Lower leg skin (tissue), 4 donors: ENCODE data around the gene MLC1. TPM values are rescaled to one million over a fixed set of nuclear protein-coding genes. Genes with fewer than 3 reads are reported as not detected.

ENCODE experiments used
- DNase-seq, 2 donors: peaks; one replicate each; pipeline ENCODE4 v3.0.0-alpha.2; 2019; ENCODE audit warnings: low spot score in 2 of 2
- H3K4me3 ChIP-seq: fragments of 200-600 bp; sonication (generic); 2 replicates; pipeline ENCODE4 v1.5.1; 2017; ENCODE audit warnings: mild to moderate bottlenecking, low read depth; ENCODE audit not compliant: poor library complexity, severe bottlenecking
- POLR2A ChIP-seq, 2 donors: fragments of 450-650 bp; IDR thresholded peaks; one replicate each; pipeline ENCODE4 v1.6.1; 2016 to 2017; ENCODE audit warnings: antibody characterized with exemption in 2 of 2, mild to moderate bottlenecking in 1 of 2, moderate library complexity in 1 of 2
- WGBS, 2 donors: methylation state at CpG; one replicate each; pipeline ENCODE4 v1.1.5; 2018; 5-methylcytosine and 5-hydroxymethylcytosine counted together
- intact Hi-C: fragments of 100-400 bp; cut with DNase I; formaldehyde crosslinking; loops from one replicate; pipeline ENCODE4 v1.15.0; 2023; ENCODE audit warnings: low total_unique reads
- total RNA-seq, 4 donors: library from RNA; depleted of rRNA; stranded (reverse); fragments of >200 nt; gene quantifications; one replicate each; pipeline ENCODE4 v1.1.0, GENCODE V29; 2016
- TF ChIP-seq, protein P1 (sequence below), 3 donors: fragments of 450-650 bp; IDR thresholded peaks; one replicate each; pipeline ENCODE4 v1.5.1; 2016; ENCODE audit warnings: antibody characterized with exemption in 3 of 3, mild to moderate bottlenecking in 3 of 3, moderate library complexity in 2 of 3

Gene MLC1
- total RNA-seq, 4 donors from 2014 or later: 0.15 to 2.1 (median 1.0) TPM

DNA sequence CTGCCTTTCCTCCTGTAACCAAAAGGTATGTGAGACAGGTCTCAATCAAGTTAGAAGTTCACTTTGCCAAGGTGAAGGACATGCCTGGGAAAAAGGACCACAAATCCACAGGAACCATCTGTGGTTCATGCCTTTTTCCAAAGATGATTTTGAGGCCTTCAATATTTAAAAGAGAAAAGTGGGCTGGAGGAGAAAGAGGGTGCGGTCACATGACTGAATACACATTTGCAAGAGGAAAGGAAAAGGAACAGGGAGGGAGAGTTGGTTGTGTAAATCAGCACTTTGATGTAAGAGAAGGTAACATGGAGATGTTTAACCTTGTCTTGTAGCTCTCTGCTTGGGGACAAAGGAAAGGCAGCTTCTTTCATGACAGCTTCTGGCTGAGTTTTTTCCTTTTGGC lies 25.8 kb upstream of the MLC1 start:
- WGBS, 2 donors: 89 to 93% methylated on average over 1 of the region's 1 CpG
- intact Hi-C loops: no loop called here
- H3K4me3 ChIP-seq: no peak overlapping the region
- DNase-seq: no peak
- TF ChIP-seq POLR2A (IDR thresholded peaks at IDR 0.05): no peak
- TF ChIP-seq, protein P1, sequence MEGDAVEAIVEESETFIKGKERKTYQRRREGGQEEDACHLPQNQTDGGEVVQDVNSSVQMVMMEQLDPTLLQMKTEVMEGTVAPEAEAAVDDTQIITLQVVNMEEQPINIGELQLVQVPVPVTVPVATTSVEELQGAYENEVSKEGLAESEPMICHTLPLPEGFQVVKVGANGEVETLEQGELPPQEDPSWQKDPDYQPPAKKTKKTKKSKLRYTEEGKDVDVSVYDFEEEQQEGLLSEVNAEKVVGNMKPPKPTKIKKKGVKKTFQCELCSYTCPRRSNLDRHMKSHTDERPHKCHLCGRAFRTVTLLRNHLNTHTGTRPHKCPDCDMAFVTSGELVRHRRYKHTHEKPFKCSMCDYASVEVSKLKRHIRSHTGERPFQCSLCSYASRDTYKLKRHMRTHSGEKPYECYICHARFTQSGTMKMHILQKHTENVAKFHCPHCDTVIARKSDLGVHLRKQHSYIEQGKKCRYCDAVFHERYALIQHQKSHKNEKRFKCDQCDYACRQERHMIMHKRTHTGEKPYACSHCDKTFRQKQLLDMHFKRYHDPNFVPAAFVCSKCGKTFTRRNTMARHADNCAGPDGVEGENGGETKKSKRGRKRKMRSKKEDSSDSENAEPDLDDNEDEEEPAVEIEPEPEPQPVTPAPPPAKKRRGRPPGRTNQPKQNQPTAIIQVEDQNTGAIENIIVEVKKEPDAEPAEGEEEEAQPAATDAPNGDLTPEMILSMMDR (IDR thresholded peaks at IDR 0.05): no peak

DNA sequence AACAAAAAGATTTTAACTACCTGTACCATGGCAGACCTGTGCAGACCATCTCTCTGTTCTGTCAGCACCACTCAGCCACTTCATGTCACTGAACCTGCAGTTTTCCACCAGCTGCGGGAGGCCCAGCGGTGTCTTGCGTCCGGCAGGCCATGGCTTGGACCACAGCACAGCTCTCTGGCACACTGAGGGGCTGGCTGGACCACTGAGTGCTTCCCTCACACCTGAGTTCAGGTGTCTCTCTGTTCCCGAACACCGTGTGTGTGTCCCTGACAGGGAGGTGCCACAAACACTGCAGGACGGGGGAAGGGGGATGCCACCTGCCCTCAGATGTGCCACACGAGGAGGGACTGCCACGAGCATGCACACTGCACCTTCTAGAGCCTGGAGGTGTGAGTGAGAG lies 22.3 kb upstream of the MLC1 start:
- peak in 1 of 2 donors; percentile 70 for DNase-seq
- intact Hi-C loops: no loop called here
- TF ChIP-seq, protein P1 (IDR thresholded peaks at IDR 0.05): no peak
- no peak for TF ChIP-seq POLR2A (IDR thresholded peaks at IDR 0.05)
- H3K4me3 ChIP-seq: no peak overlapping the region
- WGBS, 2 donors: 81 to 94% methylated on average over 9 of the region's 9 CpGs

DNA sequence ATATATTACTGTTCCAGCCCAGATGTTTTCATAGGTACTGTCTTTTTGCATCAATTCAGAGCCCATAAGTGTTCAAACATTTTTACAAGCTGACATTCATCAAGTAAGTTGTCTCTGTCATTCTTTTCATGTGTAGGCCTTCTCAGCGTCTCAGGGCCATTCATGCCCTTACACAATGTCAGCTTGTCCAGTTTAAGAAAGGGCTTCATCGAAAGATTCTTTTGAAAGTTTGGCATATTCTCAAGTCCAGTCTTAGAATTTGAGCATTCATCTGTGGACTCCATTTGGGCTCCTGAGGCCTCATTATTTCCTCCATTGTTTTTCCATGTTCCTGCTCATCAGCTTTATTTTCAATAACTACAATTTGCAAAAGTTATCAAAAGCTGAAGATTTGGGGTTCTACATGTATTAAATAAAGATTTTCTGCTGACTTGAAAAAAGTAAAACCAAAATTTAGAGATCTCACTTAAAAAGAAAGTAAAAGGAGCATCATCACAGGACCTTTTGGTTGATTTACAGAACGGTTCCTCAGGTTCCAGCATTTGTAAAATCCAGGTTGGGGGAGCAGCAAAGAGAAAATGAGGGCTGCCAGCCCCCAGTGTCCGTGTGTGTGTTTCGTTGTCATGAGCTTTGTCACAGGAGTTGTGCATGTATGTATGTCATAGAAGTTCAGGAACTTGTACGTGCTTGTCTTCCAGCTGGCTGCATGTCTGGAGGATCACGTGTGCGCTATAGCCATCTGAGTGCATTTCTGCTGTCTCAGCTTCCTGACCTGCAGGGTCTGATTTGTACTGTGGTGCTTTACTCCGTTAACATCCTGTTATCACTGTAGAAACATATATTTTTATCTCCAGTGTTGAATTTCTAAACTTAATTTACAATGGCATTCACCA lies 20.2 kb upstream of the MLC1 start:
- DNase-seq: peak in 1 of 2 donors; percentile 38
- no peak for TF ChIP-seq POLR2A (IDR thresholded peaks at IDR 0.05)
- no peak overlapping the region for H3K4me3 ChIP-seq
- intact Hi-C loops: no loop called here
- 29 to 38% methylated on average over 9 of the region's 9 CpGs for WGBS, 2 donors

DNA sequence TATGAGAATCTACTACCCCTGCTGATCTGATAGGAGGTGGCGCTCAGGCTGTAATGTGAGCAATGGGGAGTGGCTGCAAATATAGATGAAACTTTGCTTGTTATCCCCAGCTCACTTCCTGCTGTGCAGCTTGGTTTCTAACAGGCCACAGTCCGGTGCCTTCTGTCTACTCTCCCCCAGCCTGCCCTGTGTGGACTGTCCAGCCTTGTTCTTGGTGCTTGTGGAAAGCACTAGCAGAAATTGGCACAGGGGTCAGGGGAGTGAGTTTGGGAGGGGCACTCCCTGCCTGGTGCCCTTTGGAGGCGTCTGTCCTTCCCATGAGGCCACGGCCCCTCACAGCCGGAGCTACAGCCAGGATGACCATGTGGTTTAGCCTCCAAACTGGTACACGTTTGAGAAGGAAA lies 18.9 kb upstream of the MLC1 start:
- no peak for DNase-seq
- 76 to 81% methylated on average over 6 of the region's 6 CpGs for WGBS, 2 donors
- no peak overlapping the region for H3K4me3 ChIP-seq
- TF ChIP-seq POLR2A (IDR thresholded peaks at IDR 0.05): no peak
- TF ChIP-seq, protein P1 (IDR thresholded peaks at IDR 0.05): no peak
- intact Hi-C loops: no loop called here

DNA sequence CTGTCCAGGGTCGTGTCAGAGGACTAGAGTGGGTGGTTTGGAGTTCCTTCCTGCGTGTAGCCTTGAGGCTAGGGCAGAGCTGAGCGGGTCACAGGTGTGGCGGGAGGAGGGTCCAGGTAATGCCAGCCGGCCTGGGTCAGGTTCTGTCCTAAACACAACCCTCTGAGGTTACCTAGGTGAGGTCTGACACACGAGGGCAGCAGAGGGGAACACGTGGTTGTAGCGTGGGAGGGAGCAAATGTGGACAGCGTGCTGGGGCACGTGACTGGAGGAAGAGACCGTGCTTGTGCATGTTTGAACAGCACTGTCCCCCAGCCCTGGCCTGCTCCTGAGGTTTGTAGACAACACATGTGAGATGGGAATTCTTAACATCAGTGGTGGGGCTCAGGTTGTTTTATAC lies 17.7 kb upstream of the MLC1 start:
- no peak overlapping the region for H3K4me3 ChIP-seq
- 42 to 46% methylated on average over 11 of the region's 11 CpGs for WGBS, 2 donors
- no peak for TF ChIP-seq POLR2A (IDR thresholded peaks at IDR 0.05)
- intact Hi-C loops: no loop called here
- no peak for DNase-seq

DNA sequence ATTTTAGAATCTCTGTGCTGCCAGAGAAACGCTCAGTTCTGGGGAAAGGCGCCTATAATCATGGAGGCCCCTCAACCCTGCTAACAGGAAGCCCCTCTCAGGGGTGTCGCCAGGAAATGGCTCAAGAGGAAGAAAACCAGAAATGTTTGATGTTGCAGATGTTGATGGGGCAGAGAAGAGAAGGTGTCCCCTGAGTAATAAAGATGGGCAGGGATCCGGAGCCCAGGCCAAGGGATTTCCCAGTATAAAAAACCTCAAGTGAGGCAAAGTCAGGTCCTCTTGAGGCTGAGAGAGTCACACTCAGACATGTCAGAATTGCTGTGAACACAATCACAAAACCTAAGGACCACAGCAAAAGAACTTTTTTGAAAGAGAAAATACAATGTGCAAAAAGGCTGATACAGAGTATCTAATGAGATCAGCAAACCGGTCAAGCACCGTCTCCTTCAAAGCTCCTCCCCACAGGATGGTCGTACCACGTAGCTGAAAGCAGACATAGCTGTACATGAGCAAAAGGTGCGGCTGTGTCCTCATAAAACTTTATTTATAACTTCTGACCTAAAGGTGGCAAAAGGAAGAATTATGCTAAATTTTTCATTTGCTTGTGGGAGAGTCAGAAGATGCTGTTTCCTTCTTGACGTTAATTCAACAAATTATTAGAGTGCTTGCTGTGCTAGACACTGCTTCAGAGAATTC lies 16.8 kb upstream of the MLC1 start:
- TF ChIP-seq, protein P1 (IDR thresholded peaks at IDR 0.05): no peak
- TF ChIP-seq POLR2A (IDR thresholded peaks at IDR 0.05): no peak
- WGBS, 2 donors: 75% methylated on average over 10 of the region's 10 CpGs

More for the DNA sequence above, 16.8 kb upstream of the MLC1 start:
- intact Hi-C loops: no loop called here
- no peak for DNase-seq
- no peak overlapping the region for H3K4me3 ChIP-seq
